Left kidney (tissue), 2 donors: ENCODE results near the gene TULP4. TPM values are rescaled to one million over a fixed set of nuclear protein-coding genes. Genes with fewer than 3 reads are reported as not detected.
"Not testable (repeated sequence)": the region's sequence is repeated elsewhere in the genome, so short reads cannot be mapped to it uniquely, and the experiment has no call there.

Experiments
- DNase-seq: peaks from one replicate; pipeline ENCODE4 v3.0.0-alpha.2; 2013
- polyA plus RNA-seq: library from polyadenylated mRNA; unstranded; fragments of 120-200 nt; gene quantifications from one replicate; pipeline ENCODE4 v1.2.1, GENCODE V29; 2013; ENCODE audit not compliant: insufficient read length

The TULP4 gene
- polyA plus RNA-seq, 1 donor = 26.3 TPM

- no peak for DNase-seq
These were observed 16.7 kb downstream of the TULP4 start for GRCh38 chr6:158328952-158329351.

DNA sequence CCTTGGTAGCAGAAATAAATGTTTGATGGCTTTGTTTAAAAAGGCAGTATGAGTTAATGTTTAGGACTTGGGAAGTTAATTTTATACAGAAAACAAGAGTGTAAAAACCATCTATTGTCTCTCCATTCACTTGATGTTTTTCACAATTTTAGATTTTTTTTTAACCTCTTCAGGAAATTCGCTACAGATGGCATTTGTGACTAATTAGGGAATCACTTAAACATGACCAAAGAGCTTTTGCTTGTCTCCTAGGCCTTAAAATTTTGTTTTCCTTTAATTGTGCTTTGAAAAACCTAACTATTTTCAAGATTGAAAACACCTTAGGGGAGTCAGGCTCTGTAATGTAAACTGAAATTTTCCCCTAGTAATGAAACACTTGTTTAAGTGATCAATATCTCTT, 17.3 kb downstream of the TULP4 start:
- no peak for DNase-seq

DNA sequence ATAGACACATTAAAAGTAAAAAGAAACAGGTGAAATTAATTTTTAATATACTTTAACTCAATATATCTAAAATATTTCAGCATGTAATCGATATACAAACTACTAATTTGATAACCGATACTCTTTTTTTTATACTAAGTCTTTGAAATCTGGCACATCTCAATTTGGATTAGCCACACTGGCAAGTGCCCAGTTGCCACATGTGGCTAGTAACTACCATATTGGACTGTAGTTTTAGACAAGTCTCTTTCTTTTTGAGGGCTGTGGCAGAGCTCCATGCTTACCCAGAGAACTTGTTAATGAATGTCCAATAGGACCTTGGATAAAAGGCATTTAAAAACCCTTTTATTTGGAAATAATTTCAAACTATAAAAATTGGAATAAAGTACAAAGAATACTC, 17.8 kb downstream of the TULP4 start:
- DNase-seq = no peak

DNA sequence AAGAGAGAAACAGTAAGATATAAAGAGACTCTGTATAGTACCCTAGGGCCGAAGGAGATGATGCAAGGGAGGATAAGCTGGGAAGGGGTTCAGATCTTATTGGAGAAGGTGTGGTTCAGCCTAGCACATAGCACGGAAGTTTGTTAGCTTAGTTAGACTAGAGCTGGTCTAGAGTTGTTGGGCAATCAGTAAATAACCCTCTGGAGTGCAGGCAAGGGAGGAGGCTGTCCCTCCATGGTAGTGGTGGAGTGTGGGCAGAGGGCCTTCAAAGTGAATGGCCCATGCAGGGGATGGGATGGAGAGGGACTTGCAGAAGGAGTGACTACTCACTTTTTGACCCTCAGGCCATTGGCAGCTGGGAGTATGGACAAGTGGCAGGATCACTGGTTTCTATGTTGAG, 20.0 kb downstream of the TULP4 start:
- no peak for DNase-seq

DNA sequence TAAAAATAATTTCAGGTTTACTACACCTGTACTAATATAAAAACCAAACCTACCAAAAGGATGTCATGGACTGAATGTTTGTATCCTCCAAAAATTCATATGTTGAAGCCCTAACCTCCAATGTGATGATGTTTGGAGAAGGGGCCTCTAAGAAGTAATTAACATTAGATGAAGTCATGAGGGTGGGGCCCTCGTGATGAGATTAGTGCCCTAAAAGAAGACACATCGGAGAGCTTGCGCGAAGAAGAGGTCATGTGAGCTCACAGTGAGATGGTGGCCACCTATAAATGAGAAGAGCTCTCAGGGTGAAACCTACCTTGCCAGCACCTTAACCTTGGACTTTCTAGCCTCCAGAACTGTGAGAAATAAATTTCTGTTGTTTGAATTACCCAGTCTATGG, 20.8 kb downstream of the TULP4 start:
- DNase-seq = no peak

GRCh38 chr6:158334534-158334933, 22.3 kb downstream of the TULP4 start:
- DNase-seq = no peak

DNA sequence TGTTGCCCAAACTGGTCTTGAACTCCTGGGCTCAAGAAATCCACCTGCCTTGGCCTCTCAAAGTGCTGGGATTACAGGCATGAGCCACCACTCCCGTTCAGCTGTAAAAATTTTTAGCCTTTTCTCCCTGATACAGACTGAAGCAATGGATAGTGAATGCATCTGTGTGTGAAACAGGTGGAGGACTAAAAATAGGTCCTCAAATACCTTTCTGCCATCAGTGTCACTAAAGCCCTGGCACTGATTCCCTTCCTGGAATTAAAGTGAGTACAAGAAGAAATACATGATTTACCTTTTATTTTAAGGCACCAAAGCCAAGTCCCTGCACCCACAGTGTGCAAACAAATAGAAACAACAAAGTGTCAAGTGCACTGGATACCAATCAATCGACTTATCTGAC, 25.1 kb downstream of the TULP4 start:
- no peak for DNase-seq

GRCh38 chr6:158338311-158339112, 26.2 kb downstream of the TULP4 start:
- no peak for DNase-seq

- DNase-seq = not testable (repeated sequence)
These were observed 26.9 kb downstream of the TULP4 start for GRCh38 chr6:158339197-158339596.

DNA sequence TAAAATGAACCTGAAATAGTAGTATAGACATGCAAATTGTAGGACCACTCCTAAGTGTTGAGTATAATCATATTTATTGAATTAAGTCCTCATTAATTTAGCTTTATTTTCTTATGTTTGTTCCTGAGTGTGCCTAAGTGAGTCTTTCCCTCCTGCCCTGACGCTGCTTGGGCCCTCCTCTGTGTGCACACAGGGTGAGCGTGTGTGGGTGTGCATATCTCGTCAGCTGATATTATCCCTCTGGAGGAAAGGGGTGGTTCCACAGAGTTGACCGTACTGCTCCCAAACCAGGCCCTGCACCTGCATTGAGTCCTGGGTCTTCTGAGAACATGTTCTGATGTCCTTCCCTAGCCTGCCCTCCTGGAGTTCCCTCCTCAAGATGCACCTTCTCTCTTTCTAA, 28.0 kb downstream of the TULP4 start:
- DNase-seq = no peak

GRCh38 chr6:158344534-158344933, 32.3 kb downstream of the TULP4 start:
- DNase-seq = no peak

GRCh38 chr6:158345444-158345843, 33.2 kb downstream of the TULP4 start:
- DNase-seq = not testable (repeated sequence)

DNA sequence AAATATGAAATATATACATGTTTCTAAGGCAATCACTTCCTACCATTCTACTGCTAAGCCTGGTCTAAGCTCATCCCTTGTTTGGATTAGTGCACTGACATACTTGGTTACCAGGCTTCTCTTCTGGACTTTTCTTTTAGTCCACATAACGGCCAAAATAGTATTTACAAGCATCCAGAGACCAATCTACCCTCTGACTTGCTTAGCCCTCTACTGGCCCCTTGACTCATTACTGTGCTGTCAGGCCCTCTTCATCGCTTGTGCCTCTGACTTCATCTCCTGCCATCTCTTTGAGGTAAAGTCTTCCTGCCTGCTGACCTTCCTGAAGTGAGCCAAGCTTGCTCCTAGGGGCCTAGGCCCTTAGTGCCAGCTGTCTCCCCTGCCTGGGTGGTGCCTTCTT, 35.1 kb downstream of the TULP4 start:
- no peak for DNase-seq

GRCh38 chr6:158348737-158349504, 36.7 kb downstream of the TULP4 start:
- not testable (repeated sequence) for DNase-seq

- DNase-seq = not testable (repeated sequence)
These were observed 37.4 kb downstream of the TULP4 start for GRCh38 chr6:158349505-158350275.

GRCh38 chr6:158350731-158351130, 38.5 kb downstream of the TULP4 start:
- DNase-seq = not testable (repeated sequence)

- DNase-seq = no peak
These were observed 41.9 kb downstream of the TULP4 start for GRCh38 chr6:158353883-158354877.

DNA sequence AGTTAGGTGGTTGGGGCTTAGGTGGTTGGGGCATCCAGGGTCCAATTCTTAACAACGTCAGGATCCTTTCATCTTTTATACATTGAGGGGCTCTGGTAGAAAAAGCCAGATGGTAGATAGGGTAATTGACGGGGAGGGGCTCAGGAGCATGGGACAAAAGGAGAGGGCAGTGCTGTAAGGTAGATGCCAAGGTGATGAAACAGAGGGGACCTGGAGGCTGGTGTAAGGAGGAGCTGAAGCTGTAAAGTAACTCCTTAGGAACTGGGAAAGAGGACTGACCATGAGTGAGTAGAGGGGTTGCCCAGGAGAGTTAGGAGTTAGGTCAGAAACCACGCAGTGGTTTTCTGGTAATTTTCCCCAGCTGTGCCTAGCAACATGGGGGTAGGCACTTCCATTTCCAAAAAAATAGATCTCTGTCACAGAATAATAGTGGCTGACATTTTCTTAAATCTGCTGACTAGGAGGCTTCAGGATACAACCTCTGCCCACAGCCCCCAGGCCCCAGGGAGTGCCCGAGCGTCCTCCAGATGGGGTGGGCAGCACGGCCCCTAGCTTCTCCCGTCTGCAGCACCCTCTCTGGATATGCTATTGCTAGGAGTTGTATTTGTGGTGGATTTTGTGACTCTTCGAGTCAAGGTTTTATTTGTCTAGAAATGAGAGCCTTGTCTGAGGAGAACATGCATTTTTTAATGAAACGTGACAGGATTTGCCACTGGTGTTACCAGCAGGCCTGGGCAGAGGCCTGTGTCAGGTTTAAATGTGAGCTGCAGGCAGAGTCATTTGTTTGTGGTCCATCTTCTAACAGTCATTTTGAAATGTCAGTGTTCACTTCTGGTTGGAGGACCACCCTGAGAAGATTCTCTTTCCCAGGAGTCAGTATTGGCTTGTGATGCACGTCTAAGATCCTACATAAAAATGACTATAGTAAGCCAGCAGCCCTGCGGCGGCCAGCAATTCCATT, 44.6 kb downstream of the TULP4 start:
- DNase-seq = no peak

GRCh38 chr6:158357570-158358216, 45.4 kb downstream of the TULP4 start:
- no peak for DNase-seq
